Left lung (tissue), 10 donors: ENCODE data around the gene KCNAB2. TPM values are rescaled to one million over a fixed set of nuclear protein-coding genes. Genes with fewer than 3 reads are reported as not detected.

Experiments
- ATAC-seq: fragments of 200-7000 bp; cut with Tn5 transposase; one replicate; pipeline ENCODE4 v1.9.1; 2020; ENCODE audit warnings: moderate library complexity
- DNase-seq, 4 donors: peaks; one replicate each; pipeline ENCODE4 v3.0.0-alpha.2; 2013 to 2020
- H3K27ac ChIP-seq, 2 donors: fragments of 200-600 bp; sonication (generic) in 1 of 2; one replicate each; pipeline versions ENCODE4 v1.5.0 to v1.8.0; 2020 to 2021
- H3K27me3 ChIP-seq, 2 donors: fragments of 200-600 bp; sonication (generic) in 1 of 2; one replicate each; pipeline versions ENCODE4 v1.5.0 to v1.8.0; 2020 to 2021
- H3K36me3 ChIP-seq, 2 donors: fragments of 200-600 bp; sonication (generic) in 1 of 2; one replicate each; pipeline versions ENCODE4 v1.5.0 to v1.8.0; 2020 to 2021
- H3K4me1 ChIP-seq, 2 donors: fragments of 200-600 bp; one replicate each; pipeline ENCODE4 v1.8.0; 2021
- H3K4me3 ChIP-seq, 2 donors: fragments of 200-600 bp; sonication (generic) in 1 of 2; one replicate each; pipeline versions ENCODE4 v1.5.0 to v1.8.0; 2020 to 2021; ENCODE audit warnings: mild to moderate bottlenecking in 1 of 2
- H3K9me3 ChIP-seq, 2 donors: fragments of 200-600 bp; sonication (generic) in 1 of 2; one replicate each; pipeline versions ENCODE4 v1.5.0 to v1.8.0; 2020 to 2021
- intact Hi-C, 2 donors: fragments of 100-400 bp; cut with DNase I; formaldehyde crosslinking; loops; one replicate each; pipeline versions ENCODE4 v1.11.2 to v1.14.2; 2022
- polyA plus RNA-seq, 6 donors: library from polyadenylated mRNA; unstranded; fragments of 120-200 nt; gene quantifications; one replicate each; pipeline ENCODE4 v1.2.1, GENCODE V29; 2013; ENCODE audit not compliant: insufficient read length in 6 of 6
- total RNA-seq, 2 donors: library from RNA; stranded (reverse); fragmentation: NEBNext Ultra II Directional; extraction: Animal tissue kit (Norgen Biotek cat#: 25700); gene quantifications; one replicate each; pipeline ENCODE4 v1.2.1, GENCODE V29; 2021
- TF ChIP-seq, protein P1 (sequence below), 2 donors: fragments of 200-600 bp; sonication (generic) in 1 of 2; IDR thresholded peaks; one replicate each; pipeline versions ENCODE4 v1.5.0 to v1.8.0; 2021; ENCODE audit warnings: antibody characterized with exemption in 2 of 2
- donor health status: DM: no; HTN: yes; CAD: no.
- donor health status: DM: no; HTN: no; CAD: no.

The KCNAB2 gene
- total and polyA plus RNA-seq, 8 donors: 5.6 to 82.5 (median 6.7) TPM

DNA sequence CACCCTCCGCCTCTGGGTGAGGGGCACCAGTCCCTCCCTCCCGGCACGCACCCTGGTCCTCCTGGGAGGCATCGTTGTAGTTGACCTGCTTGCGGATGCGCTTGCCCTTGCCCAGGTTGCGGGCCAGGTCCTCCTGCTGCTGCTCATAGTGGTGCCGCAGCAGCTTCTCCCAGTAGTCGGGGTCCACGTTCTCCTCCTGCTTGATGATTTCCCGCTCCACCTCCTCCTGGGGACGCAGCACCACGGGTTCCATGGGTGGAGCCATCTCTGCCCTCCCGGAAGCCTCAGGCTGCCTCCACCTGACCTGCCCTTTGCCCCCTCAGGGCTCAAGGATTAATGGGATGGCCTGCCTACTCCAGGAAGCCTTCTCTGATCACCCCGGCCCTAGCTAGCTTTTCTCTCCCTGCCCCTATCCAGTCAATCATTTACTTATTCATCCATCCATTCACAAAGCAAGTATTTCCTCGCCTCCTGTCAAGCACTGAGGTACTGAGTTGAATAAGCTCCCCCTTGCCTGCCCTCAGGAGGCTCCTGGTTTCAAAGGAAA lies 80.9 kb downstream of the KCNAB2 start:
- Histone ChIP-seq H3K4me1 (peaks cover 0 to 6% of the 10 kb centered on the region in 2 donors), H3K9me3 (peaks cover 0 to 2% of the 10 kb centered on the region in 2 donors), H3K27me3 (peaks cover 0 to 47% of the 10 kb centered on the region in 2 donors), H3K36me3 (no peaks in the 10 kb centered on the region), H3K27ac (no peak overlapping the region), H3K4me3 (no peak overlapping the region)
- DNase-seq: peak in 1 of 4 donors; percentile 55
- no peak for ATAC-seq
- intact Hi-C loops: no loop called here
- TF ChIP-seq, protein P1, sequence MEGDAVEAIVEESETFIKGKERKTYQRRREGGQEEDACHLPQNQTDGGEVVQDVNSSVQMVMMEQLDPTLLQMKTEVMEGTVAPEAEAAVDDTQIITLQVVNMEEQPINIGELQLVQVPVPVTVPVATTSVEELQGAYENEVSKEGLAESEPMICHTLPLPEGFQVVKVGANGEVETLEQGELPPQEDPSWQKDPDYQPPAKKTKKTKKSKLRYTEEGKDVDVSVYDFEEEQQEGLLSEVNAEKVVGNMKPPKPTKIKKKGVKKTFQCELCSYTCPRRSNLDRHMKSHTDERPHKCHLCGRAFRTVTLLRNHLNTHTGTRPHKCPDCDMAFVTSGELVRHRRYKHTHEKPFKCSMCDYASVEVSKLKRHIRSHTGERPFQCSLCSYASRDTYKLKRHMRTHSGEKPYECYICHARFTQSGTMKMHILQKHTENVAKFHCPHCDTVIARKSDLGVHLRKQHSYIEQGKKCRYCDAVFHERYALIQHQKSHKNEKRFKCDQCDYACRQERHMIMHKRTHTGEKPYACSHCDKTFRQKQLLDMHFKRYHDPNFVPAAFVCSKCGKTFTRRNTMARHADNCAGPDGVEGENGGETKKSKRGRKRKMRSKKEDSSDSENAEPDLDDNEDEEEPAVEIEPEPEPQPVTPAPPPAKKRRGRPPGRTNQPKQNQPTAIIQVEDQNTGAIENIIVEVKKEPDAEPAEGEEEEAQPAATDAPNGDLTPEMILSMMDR (IDR thresholded peaks at IDR 0.05): no peak

GRCh38 chr1:6127587-6128163 lies 82.0 kb downstream of the KCNAB2 start:
- Histone ChIP-seq H3K9me3 (peaks cover 0 to 11% of the 10 kb centered on the region in 2 donors), H3K36me3 (no peaks in the 10 kb centered on the region), H3K4me1 (peaks cover 0 to 6% of the 10 kb centered on the region in 2 donors), H3K27me3 (peaks cover 0 to 47% of the 10 kb centered on the region in 2 donors), H3K4me3 (no peak overlapping the region), H3K27ac (no peak overlapping the region)
- ATAC-seq (peak; percentile 98), DNase-seq (peak in 3 of 4 donors; percentile 52 to 94 (median 89))
- intact Hi-C loops: no loop called here
- TF ChIP-seq, protein P1 (IDR thresholded peaks at IDR 0.05): no peak

DNA sequence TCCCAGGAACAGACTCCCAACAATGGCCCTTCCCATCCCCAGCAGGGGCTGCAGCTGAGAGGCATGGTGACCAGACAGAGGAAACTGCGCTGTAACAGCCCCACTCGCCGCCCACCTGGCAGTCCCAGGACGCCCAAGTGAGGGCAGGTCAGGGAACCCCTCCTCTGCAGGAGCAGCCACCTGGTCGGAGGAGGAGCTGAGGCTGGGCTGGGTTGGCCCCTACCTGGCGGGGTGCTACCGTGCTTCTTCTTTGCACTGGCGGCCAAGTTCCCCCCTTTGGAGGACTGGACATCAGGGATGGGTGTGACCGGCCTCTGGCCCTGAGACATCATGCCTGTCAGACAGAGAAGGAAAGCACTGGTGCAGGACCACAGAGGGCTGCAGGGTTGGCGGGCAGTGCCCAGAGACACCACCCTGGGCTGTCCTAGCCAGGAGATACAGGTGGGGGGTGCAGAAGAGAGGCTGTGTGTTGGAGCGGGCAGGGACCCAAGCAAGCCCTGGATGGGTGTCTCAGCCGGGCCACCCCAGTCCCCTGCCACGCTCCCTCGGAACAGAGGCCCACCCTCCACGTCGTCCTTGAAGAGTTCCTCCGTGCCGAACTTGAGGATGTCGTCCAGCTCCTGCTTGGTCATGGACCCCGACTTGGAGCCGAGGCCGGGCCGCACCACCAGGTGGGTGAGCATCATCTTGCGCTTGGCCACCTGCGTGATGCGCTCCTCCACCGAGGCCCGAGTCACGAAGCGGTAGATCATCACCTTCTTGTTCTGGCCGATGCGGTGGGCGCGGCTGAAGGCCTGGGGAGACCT lies 82.8 kb downstream of the KCNAB2 start:
- Histone ChIP-seq H3K9me3 (peaks cover 0 to 11% of the 10 kb centered on the region in 2 donors), H3K36me3 (no peaks in the 10 kb centered on the region), H3K4me3 (no peak overlapping the region), H3K4me1 (peaks cover 0 to 6% of the 10 kb centered on the region in 2 donors), H3K27ac (no peak overlapping the region), H3K27me3 (peaks cover 0 to 47% of the 10 kb centered on the region in 2 donors)
- ATAC-seq (no peak), DNase-seq (peak in 1 of 4 donors; percentile 74)
- intact Hi-C loops: no loop called here
- TF ChIP-seq, protein P1 (IDR thresholded peaks at IDR 0.05): no peak

GRCh38 chr1:6129313-6129712 lies 83.6 kb downstream of the KCNAB2 start:
- Histone ChIP-seq H3K27ac (no peak overlapping the region), H3K4me3 (no peak overlapping the region), H3K27me3 (peaks cover 0 to 39% of the 10 kb centered on the region in 2 donors), H3K36me3 (no peaks in the 10 kb centered on the region), H3K4me1 (peaks cover 0 to 6% of the 10 kb centered on the region in 2 donors), H3K9me3 (peaks cover 0 to 11% of the 10 kb centered on the region in 2 donors)
- intact Hi-C loops: no loop called here
- DNase-seq (peak in 1 of 4 donors; percentile 28), ATAC-seq (no peak)
- TF ChIP-seq, protein P1 (IDR thresholded peaks at IDR 0.05): no peak

DNA sequence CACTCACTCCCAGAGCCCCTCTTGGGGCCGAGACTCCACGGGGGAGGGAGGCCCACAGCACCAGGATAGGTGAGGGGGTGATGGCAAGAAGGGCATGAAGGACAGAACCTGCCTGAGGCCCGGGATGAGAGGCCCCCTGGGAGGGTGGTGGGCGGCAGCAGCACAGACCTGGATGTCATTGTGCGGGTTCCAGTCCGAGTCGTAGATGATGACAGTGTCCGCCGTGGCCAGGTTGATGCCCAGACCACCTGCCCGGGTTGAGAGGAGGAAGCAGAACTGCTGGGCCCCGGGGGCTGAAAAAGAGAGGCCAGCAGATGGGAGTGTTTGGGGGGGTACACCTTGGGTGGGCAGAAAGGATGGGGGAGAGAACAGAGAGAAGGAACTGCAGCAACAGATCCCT lies 84.3 kb downstream of the KCNAB2 start:
- intact Hi-C loops: no loop called here
- ATAC-seq: no peak
- peaks cover 0 to 6% of the 10 kb centered on the region in 2 donors for H3K4me1 ChIP-seq

More for the DNA sequence above, 84.3 kb downstream of the KCNAB2 start:
- Histone ChIP-seq H3K27ac (no peak overlapping the region), H3K9me3 (peaks cover 0 to 11% of the 10 kb centered on the region in 2 donors), H3K36me3 (no peaks in the 10 kb centered on the region), H3K4me3 (no peak overlapping the region), H3K27me3 (peaks cover 0 to 38% of the 10 kb centered on the region in 2 donors)
- peak in 1 of 4 donors; percentile 66 for DNase-seq
- TF ChIP-seq, protein P1 (IDR thresholded peaks at IDR 0.05): no peak
